ENCODE measurements around the gene NR2F1-AS1.
"Not testable (repeated sequence)": the region's sequence is repeated elsewhere in the genome, so short reads cannot be mapped to it uniquely, and the experiment has no call there.

NR2F1-AS1 gene

GRCh38 chr5:93545872-93546271, 35.1 kb downstream of the NR2F1-AS1 start:
- ChIA-PET POLR2A (no interaction called here), CTCF (no interaction called here)
- H3K9me3 ChIP-seq (ENCODE audit: control extremely low read depth in 1 of 5, control insufficient read depth in 4 of 5, insufficient read depth in 2 of 5, low read depth in 1 of 5, low read length in 4 of 5), result no peaks in the 10 kb centered on the region
- WGBS (ENCODE audit: insufficient coverage), result 100% methylated on average over 1 of the region's 4 CpGs
- no peak overlapping the region for H3K27ac ChIP-seq (ENCODE audit: insufficient read depth in 1 of 2, low read depth in 1 of 2, low read length in 2 of 2, poor library complexity in 1 of 2, severe bottlenecking in 2 of 2)
- H3K4me1 ChIP-seq (ENCODE audit: control extremely low read depth in 1 of 4, control insufficient read depth in 4 of 4, insufficient read depth in 4 of 4, low read length in 3 of 4), result no peaks in the 10 kb centered on the region
- peaks cover 0 to 5% (median 0%) of the 10 kb centered on the region in 5 experiments for H3K27me3 ChIP-seq (replicated peaks in 2 of 5; ENCODE audit: control insufficient read depth in 4 of 5, insufficient read depth in 5 of 5, low read length in 4 of 5)
- H3K36me3 ChIP-seq (ENCODE audit: control insufficient read depth in 4 of 4, insufficient read depth in 4 of 4, low read length in 3 of 4), result no peaks in the 10 kb centered on the region
- no peak overlapping the region for H3K4me3 ChIP-seq (ENCODE audit: control insufficient read depth in 1 of 7, extremely low read depth in 1 of 7, insufficient read depth in 4 of 7, low read depth in 2 of 7, low read length in 6 of 7)
- no peak for DNase-seq

DNA sequence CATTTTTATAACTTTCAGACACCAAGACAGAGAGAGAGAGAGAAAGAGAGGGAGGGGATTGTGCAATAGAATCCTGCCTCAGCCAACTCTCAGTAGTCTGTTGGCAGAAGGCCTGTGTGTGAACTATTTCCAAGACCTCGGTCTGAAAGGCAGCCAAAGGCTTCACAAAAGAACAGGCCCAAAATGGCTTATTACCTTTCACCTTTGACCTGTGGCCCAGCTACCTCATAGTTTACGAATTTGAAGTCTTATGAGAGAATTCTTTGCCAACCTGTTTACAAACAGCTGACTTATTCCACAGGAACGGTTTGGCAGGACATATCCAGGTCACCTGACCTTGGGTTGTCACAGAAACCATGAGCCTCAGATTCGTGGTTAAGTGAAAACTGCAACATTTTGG, 48.6 kb downstream of the NR2F1-AS1 start:
- no peak for DNase-seq
- Histone ChIP-seq H3K27ac (ENCODE audit: insufficient read depth in 1 of 2, low read depth in 1 of 2, low read length in 2 of 2, poor library complexity in 1 of 2, severe bottlenecking in 2 of 2) (no peak overlapping the region), H3K4me3 (ENCODE audit: control insufficient read depth in 1 of 7, extremely low read depth in 1 of 7, insufficient read depth in 4 of 7, low read depth in 2 of 7, low read length in 6 of 7) (no peak overlapping the region), H3K36me3 (ENCODE audit: control insufficient read depth in 4 of 4, insufficient read depth in 4 of 4, low read length in 3 of 4) (no peaks in the 10 kb centered on the region), H3K27me3 (replicated peaks in 2 of 5; ENCODE audit: control insufficient read depth in 4 of 5, insufficient read depth in 5 of 5, low read length in 4 of 5) (no peaks in the 10 kb centered on the region), H3K9me3 (ENCODE audit: control extremely low read depth in 1 of 5, control insufficient read depth in 4 of 5, insufficient read depth in 2 of 5, low read depth in 1 of 5, low read length in 4 of 5) (peaks cover 0 to 3% (median 0%) of the 10 kb centered on the region in 5 experiments), H3K4me1 (ENCODE audit: control extremely low read depth in 1 of 4, control insufficient read depth in 4 of 4, insufficient read depth in 4 of 4, low read length in 3 of 4) (no peaks in the 10 kb centered on the region)
- 95% methylated on average over 2 of the region's 4 CpGs for WGBS (ENCODE audit: insufficient coverage)
- ChIA-PET POLR2A (no interaction called here), CTCF (no interaction called here)

DNA sequence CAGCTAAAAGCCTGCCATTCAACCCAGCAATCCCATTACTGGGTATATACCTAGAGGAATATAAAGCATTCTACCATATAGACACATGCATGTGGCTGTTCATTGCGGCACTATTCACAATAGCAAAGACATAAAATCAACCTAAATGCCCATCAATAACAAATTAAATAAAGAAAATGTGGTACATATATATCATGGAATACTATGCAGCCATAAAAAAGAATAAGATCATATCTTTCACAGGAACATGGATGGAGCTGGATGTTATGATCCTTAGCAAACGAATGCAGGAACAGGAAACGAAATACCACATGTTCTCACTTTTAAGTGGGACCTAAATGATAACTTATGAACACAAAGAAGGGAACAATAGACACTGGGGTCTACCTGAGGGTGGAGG, 59.2 kb downstream of the NR2F1-AS1 start:
- H3K36me3 ChIP-seq (ENCODE audit: control insufficient read depth in 4 of 4, insufficient read depth in 4 of 4, low read length in 3 of 4); H3K27ac ChIP-seq (ENCODE audit: insufficient read depth in 1 of 2, low read depth in 1 of 2, low read length in 2 of 2, poor library complexity in 1 of 2, severe bottlenecking in 2 of 2); H3K9me3 ChIP-seq (ENCODE audit: control extremely low read depth in 1 of 5, control insufficient read depth in 4 of 5, insufficient read depth in 2 of 5, low read depth in 1 of 5, low read length in 4 of 5); H3K4me1 ChIP-seq (ENCODE audit: control extremely low read depth in 1 of 4, control insufficient read depth in 4 of 4, insufficient read depth in 4 of 4, low read length in 3 of 4); H3K4me3 ChIP-seq (ENCODE audit: control insufficient read depth in 1 of 7, extremely low read depth in 1 of 7, insufficient read depth in 4 of 7, low read depth in 2 of 7, low read length in 6 of 7); H3K27me3 ChIP-seq (replicated peaks in 2 of 5; ENCODE audit: control insufficient read depth in 4 of 5, insufficient read depth in 5 of 5, low read length in 4 of 5); POLR2A ChIA-PET; CTCF ChIA-PET; DNase-seq: not testable (repeated sequence)
- WGBS (ENCODE audit: insufficient coverage), result no CpG with 5 or more reads among the region's 3 CpGs

- no peak for DNase-seq
- H3K27me3 ChIP-seq (replicated peaks in 2 of 5; ENCODE audit: control insufficient read depth in 4 of 5, insufficient read depth in 5 of 5, low read length in 4 of 5), result no peaks in the 10 kb centered on the region
- no peak overlapping the region for H3K27ac ChIP-seq (ENCODE audit: insufficient read depth in 1 of 2, low read depth in 1 of 2, low read length in 2 of 2, poor library complexity in 1 of 2, severe bottlenecking in 2 of 2)
- no peak overlapping the region for H3K4me3 ChIP-seq (ENCODE audit: control insufficient read depth in 1 of 7, extremely low read depth in 1 of 7, insufficient read depth in 4 of 7, low read depth in 2 of 7, low read length in 6 of 7)
- ChIA-PET CTCF (no interaction called here), POLR2A (no interaction called here)
- no peaks in the 10 kb centered on the region for H3K4me1 ChIP-seq (ENCODE audit: control extremely low read depth in 1 of 4, control insufficient read depth in 4 of 4, insufficient read depth in 4 of 4, low read length in 3 of 4)
- no peaks in the 10 kb centered on the region for H3K36me3 ChIP-seq (ENCODE audit: control insufficient read depth in 4 of 4, insufficient read depth in 4 of 4, low read length in 3 of 4)
- peaks cover 0 to 5% (median 0%) of the 10 kb centered on the region in 5 experiments for H3K9me3 ChIP-seq (ENCODE audit: control extremely low read depth in 1 of 5, control insufficient read depth in 4 of 5, insufficient read depth in 2 of 5, low read depth in 1 of 5, low read length in 4 of 5)
Measured at GRCh38 chr5:93519740-93520139, 61.3 kb downstream of the NR2F1-AS1 start.

DNA sequence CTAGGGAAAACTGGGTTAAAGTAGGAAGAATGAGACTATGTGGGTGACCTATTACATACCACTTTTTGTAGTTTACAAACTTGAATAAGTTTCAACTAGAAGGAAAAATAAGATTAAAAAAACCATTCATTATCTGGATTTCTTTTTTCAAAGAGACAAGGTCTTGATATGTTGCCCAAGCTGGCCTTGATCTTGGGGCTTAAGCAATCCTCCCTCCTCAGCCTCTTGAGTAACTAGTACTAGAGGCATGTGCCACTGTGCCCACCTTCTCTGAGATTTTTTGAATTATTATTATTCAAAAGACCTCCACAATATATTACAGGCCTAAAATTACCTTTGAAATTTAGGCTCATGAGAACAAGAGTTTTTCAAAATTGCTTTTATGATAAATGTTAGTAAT, 63.2 kb downstream of the NR2F1-AS1 start:
- Histone ChIP-seq H3K4me3 (ENCODE audit: control insufficient read depth in 1 of 7, extremely low read depth in 1 of 7, insufficient read depth in 4 of 7, low read depth in 2 of 7, low read length in 6 of 7) (no peak overlapping the region), H3K27ac (ENCODE audit: insufficient read depth in 1 of 2, low read depth in 1 of 2, low read length in 2 of 2, poor library complexity in 1 of 2, severe bottlenecking in 2 of 2) (no peak overlapping the region), H3K36me3 (ENCODE audit: control insufficient read depth in 4 of 4, insufficient read depth in 4 of 4, low read length in 3 of 4) (no peaks in the 10 kb centered on the region), H3K27me3 (replicated peaks in 2 of 5; ENCODE audit: control insufficient read depth in 4 of 5, insufficient read depth in 5 of 5, low read length in 4 of 5) (no peaks in the 10 kb centered on the region), H3K9me3 (ENCODE audit: control extremely low read depth in 1 of 5, control insufficient read depth in 4 of 5, insufficient read depth in 2 of 5, low read depth in 1 of 5, low read length in 4 of 5) (peaks cover 0 to 3% (median 0%) of the 10 kb centered on the region in 5 experiments), H3K4me1 (ENCODE audit: control extremely low read depth in 1 of 4, control insufficient read depth in 4 of 4, insufficient read depth in 4 of 4, low read length in 3 of 4) (no peaks in the 10 kb centered on the region)
- CTCF ChIA-PET, result no interaction called here
- no peak for DNase-seq
- POLR2A ChIA-PET, result no interaction called here

- H3K4me3 ChIP-seq (ENCODE audit: control insufficient read depth in 1 of 7, extremely low read depth in 1 of 7, insufficient read depth in 4 of 7, low read depth in 2 of 7, low read length in 6 of 7), result no peak overlapping the region
- no peaks in the 10 kb centered on the region for H3K4me1 ChIP-seq (ENCODE audit: control extremely low read depth in 1 of 4, control insufficient read depth in 4 of 4, insufficient read depth in 4 of 4, low read length in 3 of 4)
- H3K9me3 ChIP-seq (ENCODE audit: control extremely low read depth in 1 of 5, control insufficient read depth in 4 of 5, insufficient read depth in 2 of 5, low read depth in 1 of 5, low read length in 4 of 5), result no peaks in the 10 kb centered on the region
- H3K27ac ChIP-seq (ENCODE audit: insufficient read depth in 1 of 2, low read depth in 1 of 2, low read length in 2 of 2, poor library complexity in 1 of 2, severe bottlenecking in 2 of 2), result no peak overlapping the region
- H3K36me3 ChIP-seq (ENCODE audit: control insufficient read depth in 4 of 4, insufficient read depth in 4 of 4, low read length in 3 of 4), result no peaks in the 10 kb centered on the region
- no CpG with 5 or more reads among the region's 1 CpG for WGBS (ENCODE audit: insufficient coverage)
- no peaks in the 10 kb centered on the region for H3K27me3 ChIP-seq (replicated peaks in 2 of 5; ENCODE audit: control insufficient read depth in 4 of 5, insufficient read depth in 5 of 5, low read length in 4 of 5)
- DNase-seq, result no peak
- ChIA-PET POLR2A (no interaction called here), CTCF (no interaction called here)
Measured at GRCh38 chr5:93513298-93513697, 67.7 kb downstream of the NR2F1-AS1 start.

GRCh38 chr5:93512799-93513198, 68.2 kb downstream of the NR2F1-AS1 start:
- ChIA-PET CTCF (no interaction called here), POLR2A (no interaction called here)
- Histone ChIP-seq H3K9me3 (ENCODE audit: control extremely low read depth in 1 of 5, control insufficient read depth in 4 of 5, insufficient read depth in 2 of 5, low read depth in 1 of 5, low read length in 4 of 5) (no peaks in the 10 kb centered on the region), H3K36me3 (ENCODE audit: control insufficient read depth in 4 of 4, insufficient read depth in 4 of 4, low read length in 3 of 4) (no peaks in the 10 kb centered on the region), H3K4me3 (ENCODE audit: control insufficient read depth in 1 of 7, extremely low read depth in 1 of 7, insufficient read depth in 4 of 7, low read depth in 2 of 7, low read length in 6 of 7) (no peak overlapping the region), H3K27me3 (replicated peaks in 2 of 5; ENCODE audit: control insufficient read depth in 4 of 5, insufficient read depth in 5 of 5, low read length in 4 of 5) (no peaks in the 10 kb centered on the region), H3K27ac (ENCODE audit: insufficient read depth in 1 of 2, low read depth in 1 of 2, low read length in 2 of 2, poor library complexity in 1 of 2, severe bottlenecking in 2 of 2) (no peak overlapping the region), H3K4me1 (ENCODE audit: control extremely low read depth in 1 of 4, control insufficient read depth in 4 of 4, insufficient read depth in 4 of 4, low read length in 3 of 4) (no peaks in the 10 kb centered on the region)
- WGBS (ENCODE audit: insufficient coverage), result 40% methylated on average over 1 of the region's 3 CpGs
- DNase-seq, result no peak

DNA sequence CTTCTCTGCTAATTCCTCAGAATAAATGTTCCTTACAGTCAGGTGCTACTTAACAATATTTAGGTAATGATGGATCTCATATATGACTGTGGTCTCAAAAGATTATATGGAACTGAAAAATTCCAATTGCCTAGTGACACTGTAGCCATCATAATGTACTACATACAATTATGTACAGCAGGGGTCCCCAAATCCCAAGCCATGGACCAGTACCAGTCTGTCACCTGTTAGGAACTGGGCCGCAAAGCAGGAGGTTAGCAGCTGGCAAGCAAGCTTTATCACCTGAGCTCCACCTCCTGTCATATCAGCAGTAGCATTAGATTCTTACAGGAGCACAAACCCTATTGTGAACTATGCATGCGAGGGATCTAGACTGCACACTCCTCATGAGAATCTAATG, 69.6 kb downstream of the NR2F1-AS1 start:
- H3K4me3 ChIP-seq (ENCODE audit: control insufficient read depth in 1 of 7, extremely low read depth in 1 of 7, insufficient read depth in 4 of 7, low read depth in 2 of 7, low read length in 6 of 7), result no peak overlapping the region
- DNase-seq, result no peak
- 92% methylated on average over 2 of the region's 2 CpGs for WGBS (ENCODE audit: insufficient coverage)
- ChIA-PET POLR2A (no interaction called here), CTCF (no interaction called here)
- no peak overlapping the region for H3K27ac ChIP-seq (ENCODE audit: insufficient read depth in 1 of 2, low read depth in 1 of 2, low read length in 2 of 2, poor library complexity in 1 of 2, severe bottlenecking in 2 of 2)
- no peaks in the 10 kb centered on the region for H3K36me3 ChIP-seq (ENCODE audit: control insufficient read depth in 4 of 4, insufficient read depth in 4 of 4, low read length in 3 of 4)
- no peaks in the 10 kb centered on the region for H3K4me1 ChIP-seq (ENCODE audit: control extremely low read depth in 1 of 4, control insufficient read depth in 4 of 4, insufficient read depth in 4 of 4, low read length in 3 of 4)
- H3K9me3 ChIP-seq (ENCODE audit: control extremely low read depth in 1 of 5, control insufficient read depth in 4 of 5, insufficient read depth in 2 of 5, low read depth in 1 of 5, low read length in 4 of 5), result no peaks in the 10 kb centered on the region
- H3K27me3 ChIP-seq (replicated peaks in 2 of 5; ENCODE audit: control insufficient read depth in 4 of 5, insufficient read depth in 5 of 5, low read length in 4 of 5), result no peaks in the 10 kb centered on the region

Data from common myeloid progenitor, CD34-positive (primary cell).